ENCODE measurements around the gene NCAPH2. TPM values are rescaled to one million over a fixed set of nuclear protein-coding genes. Genes with fewer than 3 reads are reported as not detected.

NCAPH2 gene
- total RNA-seq, 2 donors from 2014 or later = 30.6 to 35.9 TPM

GRCh38 chr22:50550395-50550794, 42.4 kb downstream of the NCAPH2 start:
- Histone ChIP-seq H3K27me3 (peaks cover 0 to 23% of the 10 kb centered on the region in 2 donors), H3K27ac (no peak overlapping the region), H3K36me3 (replicated peaks in 1 of 2; ENCODE audit: insufficient read depth in 1 of 2, low read depth in 2 of 2) (no peaks in the 10 kb centered on the region), H3K4me3 (no peak overlapping the region), H3K4me1 (peaks cover 11% of the 10 kb centered on the region), H3K9me3 (no peaks in the 10 kb centered on the region)
- ATAC-seq (no peak), DNase-seq (no peak)
- intact Hi-C loops (cut with DNase I) = no loop called here
- TF ChIP-seq CTCF (IDR thresholded peaks at IDR 0.05) (no peak), POLR2A (IDR thresholded peaks at IDR 0.05) (no peak)
- 80 to 85% methylated on average over 6 to 8 of the region's 8 CpGs for WGBS, 2 donors

GRCh38 chr22:50551160-50551752, 43.2 kb downstream of the NCAPH2 start:
- intact Hi-C loops (cut with DNase I) = no loop called here
- peaks cover 0 to 23% of the 10 kb centered on the region in 2 donors for H3K27me3 ChIP-seq
- no peaks in the 10 kb centered on the region for H3K9me3 ChIP-seq
- no peak for TF ChIP-seq POLR2A (IDR thresholded peaks at IDR 0.05)
- no peak for TF ChIP-seq CTCF (IDR thresholded peaks at IDR 0.05)
- H3K4me3 ChIP-seq = no peak overlapping the region
- DNase-seq = no peak
- no peak overlapping the region for H3K27ac ChIP-seq
- peaks cover 11% of the 10 kb centered on the region for H3K4me1 ChIP-seq
- 92 to 95% methylated on average over 8 to 11 of the region's 11 CpGs for WGBS, 2 donors
- no peaks in the 10 kb centered on the region for H3K36me3 ChIP-seq (replicated peaks in 1 of 2; ENCODE audit: insufficient read depth in 1 of 2, low read depth in 2 of 2)
- no peak for ATAC-seq

- no peak overlapping the region for H3K27ac ChIP-seq
- no peak overlapping the region for H3K4me3 ChIP-seq
- no peaks in the 10 kb centered on the region for H3K9me3 ChIP-seq
- intact Hi-C loops (cut with DNase I) = no loop called here
- H3K27me3 ChIP-seq = peaks cover 0 to 9% of the 10 kb centered on the region in 2 donors
- TF ChIP-seq CTCF (IDR thresholded peaks at IDR 0.05) (no peak), POLR2A (IDR thresholded peaks at IDR 0.05) (no peak)
- no peaks in the 10 kb centered on the region for H3K36me3 ChIP-seq (replicated peaks in 1 of 2; ENCODE audit: insufficient read depth in 1 of 2, low read depth in 2 of 2)
- peaks cover 9% of the 10 kb centered on the region for H3K4me1 ChIP-seq
- WGBS, 2 donors = 61 to 68% methylated on average over 8 of the region's 8 CpGs
- ATAC-seq (no peak), DNase-seq (no peak)
These were observed 45.3 kb downstream of the NCAPH2 start for GRCh38 chr22:50553310-50553709.

- intact Hi-C loops (cut with DNase I) = no loop called here
- H3K4me3 ChIP-seq = no peak overlapping the region
- no peak overlapping the region for H3K27ac ChIP-seq
- no peak for TF ChIP-seq POLR2A (IDR thresholded peaks at IDR 0.05)
- no peak for TF ChIP-seq CTCF (IDR thresholded peaks at IDR 0.05)
- no peaks in the 10 kb centered on the region for H3K9me3 ChIP-seq
- H3K27me3 ChIP-seq = no peaks in the 10 kb centered on the region
- 72 to 77% methylated on average over 5 of the region's 5 CpGs for WGBS, 2 donors
- H3K4me1 ChIP-seq = no peaks in the 10 kb centered on the region
- ATAC-seq (no peak), DNase-seq (no peak)
- no peaks in the 10 kb centered on the region for H3K36me3 ChIP-seq (replicated peaks in 1 of 2; ENCODE audit: insufficient read depth in 1 of 2, low read depth in 2 of 2)
These were observed 48.7 kb downstream of the NCAPH2 start for GRCh38 chr22:50556703-50557102.

GRCh38 chr22:50560034-50560433, 52.0 kb downstream of the NCAPH2 start:
- ATAC-seq (no peak), DNase-seq (no peak)
- Histone ChIP-seq H3K36me3 (replicated peaks in 1 of 2; ENCODE audit: insufficient read depth in 1 of 2, low read depth in 2 of 2) (no peaks in the 10 kb centered on the region), H3K9me3 (no peaks in the 10 kb centered on the region), H3K27me3 (no peaks in the 10 kb centered on the region), H3K27ac (no peak overlapping the region), H3K4me3 (no peak overlapping the region), H3K4me1 (peaks cover 16% of the 10 kb centered on the region)
- intact Hi-C loops (cut with DNase I) = no loop called here
- WGBS, 2 donors = 67 to 80% methylated on average over 3 of the region's 3 CpGs
- no peak for TF ChIP-seq CTCF (IDR thresholded peaks at IDR 0.05)
- TF ChIP-seq POLR2A (IDR thresholded peaks at IDR 0.05) = no peak
